HT-29 (cell line): ENCODE results near the gene H2BK1. TPM values are rescaled to one million over a fixed set of nuclear protein-coding genes. Genes with fewer than 3 reads are reported as not detected.

Source experiments
- DNase-seq: peaks from one replicate; pipeline ENCODE4 v3.0.0-alpha.2; 2015; ENCODE audit warnings: low spot score
- total RNA-seq: library from RNA; depleted of rRNA; stranded (reverse); fragments of >200 nt; shearing (Covaris generic); gene quantifications from 2 replicates; pipeline ENCODE4 v1.2.3, GENCODE V29; 2014

H2BK1 gene
- total RNA-seq, 1 experiment from 2014 or later = not detected

GRCh38 chr7:151232917-151233701 is 22.8 kb upstream of the H2BK1 start:
- DNase-seq = peak; percentile 50

GRCh38 chr7:151232091-151232916 is 22.0 kb upstream of the H2BK1 start, which contains the start of gene CHPF2:
Gene CHPF2 (plus strand): TSS chr7:151232483. CDS start chr7:151234012, 1,529 bp downstream.
- peak; percentile 95 for DNase-seq

- DNase-seq = no peak
These were observed 20.8 kb upstream of the H2BK1 start for GRCh38 chr7:151231080-151231479.

- no peak for DNase-seq
These were observed 19.0 kb upstream of the H2BK1 start for GRCh38 chr7:151229249-151229648.

GRCh38 chr7:151228024-151228866 is 18.0 kb upstream of the H2BK1 start:
- no peak for DNase-seq

GRCh38 chr7:151226875-151227782 is 16.8 kb upstream of the H2BK1 start, which contains the start of gene ABCF2:
Gene ABCF2 (minus strand): TSS chr7:151227205. CDS start chr7:151226458, 747 bp downstream.
- DNase-seq = peak; percentile 100

- no peak for DNase-seq
These were observed 16.2 kb upstream of the H2BK1 start for GRCh38 chr7:151226560-151226874.

GRCh38 chr7:151225948-151226510 is 15.7 kb upstream of the H2BK1 start:
- DNase-seq = no peak

- DNase-seq = no peak
These were observed 13.4 kb upstream of the H2BK1 start for GRCh38 chr7:151223728-151224127.

GRCh38 chr7:151218170-151218569 is 7.9 kb upstream of the H2BK1 start:
- no peak for DNase-seq

GRCh38 chr7:151215396-151215795 is 5.1 kb upstream of the H2BK1 start:
- no peak for DNase-seq

- DNase-seq = no peak
These were observed 3.5 kb upstream of the H2BK1 start for GRCh38 chr7:151213826-151214225.

- DNase-seq = no peak
These were observed 2.3 kb upstream of the H2BK1 start for GRCh38 chr7:151212626-151213025.

- DNase-seq = no peak
These were observed 976 bp upstream of the H2BK1 start for GRCh38 chr7:151211155-151211772.

GRCh38 chr7:151209588-151209987 is 700 bp downstream of the H2BK1 start:
- no peak for DNase-seq

- DNase-seq = no peak
These were observed 1.9 kb downstream of the H2BK1 start for GRCh38 chr7:151208253-151208862.

- no peak for DNase-seq
These were observed 2.5 kb downstream of the H2BK1 start for GRCh38 chr7:151207804-151208203.

GRCh38 chr7:151207315-151207714 is 3.0 kb downstream of the H2BK1 start:
- no peak for DNase-seq

- DNase-seq = no peak
These were observed 3.4 kb downstream of the H2BK1 start for GRCh38 chr7:151206914-151207313.
